Measurements from ENCODE around the gene ALK.
"Not testable (repeated sequence)": the region's sequence is repeated elsewhere in the genome, so short reads cannot be mapped to it uniquely, and the experiment has no call there.

The ALK gene

DNA sequence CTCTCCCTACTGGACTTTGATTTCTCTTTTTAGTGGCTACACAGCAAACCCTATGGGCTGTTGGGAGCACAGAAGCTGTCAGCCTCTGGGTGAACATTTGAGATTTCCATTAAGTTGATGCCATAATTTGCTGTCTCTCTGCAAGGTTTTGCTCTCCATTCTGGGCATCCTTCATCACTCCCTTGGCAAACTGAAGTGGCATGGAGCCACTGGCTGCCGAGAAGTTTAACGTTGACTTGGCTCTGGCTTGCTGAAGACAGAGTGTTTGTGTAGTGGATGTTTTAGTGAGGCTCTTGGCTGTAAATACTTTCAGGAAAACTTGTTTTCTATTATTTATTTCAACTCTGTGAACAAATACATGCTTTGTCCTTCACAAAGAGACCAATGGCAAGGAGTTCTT lies 91.5 kb downstream of the ALK start:
- TF ChIP-seq, protein P1, sequence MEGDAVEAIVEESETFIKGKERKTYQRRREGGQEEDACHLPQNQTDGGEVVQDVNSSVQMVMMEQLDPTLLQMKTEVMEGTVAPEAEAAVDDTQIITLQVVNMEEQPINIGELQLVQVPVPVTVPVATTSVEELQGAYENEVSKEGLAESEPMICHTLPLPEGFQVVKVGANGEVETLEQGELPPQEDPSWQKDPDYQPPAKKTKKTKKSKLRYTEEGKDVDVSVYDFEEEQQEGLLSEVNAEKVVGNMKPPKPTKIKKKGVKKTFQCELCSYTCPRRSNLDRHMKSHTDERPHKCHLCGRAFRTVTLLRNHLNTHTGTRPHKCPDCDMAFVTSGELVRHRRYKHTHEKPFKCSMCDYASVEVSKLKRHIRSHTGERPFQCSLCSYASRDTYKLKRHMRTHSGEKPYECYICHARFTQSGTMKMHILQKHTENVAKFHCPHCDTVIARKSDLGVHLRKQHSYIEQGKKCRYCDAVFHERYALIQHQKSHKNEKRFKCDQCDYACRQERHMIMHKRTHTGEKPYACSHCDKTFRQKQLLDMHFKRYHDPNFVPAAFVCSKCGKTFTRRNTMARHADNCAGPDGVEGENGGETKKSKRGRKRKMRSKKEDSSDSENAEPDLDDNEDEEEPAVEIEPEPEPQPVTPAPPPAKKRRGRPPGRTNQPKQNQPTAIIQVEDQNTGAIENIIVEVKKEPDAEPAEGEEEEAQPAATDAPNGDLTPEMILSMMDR (IDR thresholded peaks at IDR 0.05; ENCODE audit: extremely low read depth, missing control alignments): no peak
- DNase-seq (ENCODE audit: low spot score): no peak

DNA sequence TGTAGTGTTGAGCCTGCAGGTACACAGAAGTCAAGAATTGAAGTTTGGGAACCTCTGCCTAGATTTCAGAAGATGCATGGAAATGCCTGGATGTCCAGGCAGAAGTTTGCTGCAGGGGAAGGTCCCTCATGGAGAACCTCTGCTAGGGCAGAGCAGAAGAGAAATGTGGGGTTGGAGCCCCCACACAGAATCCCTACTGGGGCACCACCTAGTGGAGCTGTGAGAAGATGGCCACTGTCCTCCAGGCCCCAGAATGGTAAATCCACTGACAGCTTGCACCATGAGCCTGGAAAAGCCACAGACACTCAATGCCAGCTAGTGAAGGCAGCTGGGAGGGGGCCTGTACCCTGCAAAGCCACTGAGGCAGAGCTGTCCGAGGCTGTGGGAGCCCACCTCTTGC lies 97.2 kb downstream of the ALK start:
- DNase-seq (ENCODE audit: low spot score): not testable (repeated sequence)

DNA sequence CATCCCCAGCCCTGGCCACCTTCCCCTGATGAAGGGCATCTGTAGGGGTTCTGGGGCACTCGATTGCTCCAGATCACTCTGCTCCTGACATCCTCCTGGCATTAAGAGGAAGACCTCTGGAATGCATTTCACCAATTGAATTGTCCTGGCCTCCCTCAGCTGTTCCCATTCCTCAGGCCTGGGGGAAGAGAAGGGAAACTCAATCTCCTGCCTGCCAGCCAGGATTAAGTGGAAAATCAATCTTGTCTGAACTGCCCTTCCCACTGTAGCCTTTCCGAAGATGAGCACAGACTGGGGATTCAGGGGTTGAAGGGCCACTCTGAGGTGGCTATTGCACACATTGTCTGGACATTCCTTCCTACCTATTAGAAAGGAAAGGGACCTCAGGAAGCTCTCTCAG lies 99.8 kb downstream of the ALK start:
- DNase-seq (ENCODE audit: low spot score): no peak

DNA sequence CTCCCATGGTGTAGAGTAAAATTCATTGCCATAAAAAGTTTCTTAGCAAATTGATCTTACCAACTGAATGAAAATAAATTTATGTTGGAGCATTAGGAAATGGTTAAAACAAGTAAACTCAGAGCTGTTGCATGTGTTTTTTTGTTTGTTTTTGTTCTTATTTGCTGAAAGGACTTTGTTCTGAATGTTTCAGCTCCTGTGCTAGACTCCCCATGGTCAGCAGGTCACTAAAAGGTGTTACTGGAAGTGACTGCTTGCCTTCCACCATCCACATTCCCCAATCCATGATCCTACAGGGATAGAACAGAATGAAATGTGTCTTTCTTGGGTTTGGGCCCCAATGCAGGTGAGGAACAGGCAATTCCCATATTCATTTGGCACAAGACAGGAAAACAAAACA lies 101.8 kb downstream of the ALK start:
- DNase-seq (ENCODE audit: low spot score): no peak
- TF ChIP-seq, protein P1 (IDR thresholded peaks at IDR 0.05; ENCODE audit: extremely low read depth, missing control alignments): no peak

More for the DNA sequence above, 99.8 kb downstream of the ALK start:
- TF ChIP-seq, protein P1 (IDR thresholded peaks at IDR 0.05; ENCODE audit: extremely low read depth, missing control alignments): no peak

DNA sequence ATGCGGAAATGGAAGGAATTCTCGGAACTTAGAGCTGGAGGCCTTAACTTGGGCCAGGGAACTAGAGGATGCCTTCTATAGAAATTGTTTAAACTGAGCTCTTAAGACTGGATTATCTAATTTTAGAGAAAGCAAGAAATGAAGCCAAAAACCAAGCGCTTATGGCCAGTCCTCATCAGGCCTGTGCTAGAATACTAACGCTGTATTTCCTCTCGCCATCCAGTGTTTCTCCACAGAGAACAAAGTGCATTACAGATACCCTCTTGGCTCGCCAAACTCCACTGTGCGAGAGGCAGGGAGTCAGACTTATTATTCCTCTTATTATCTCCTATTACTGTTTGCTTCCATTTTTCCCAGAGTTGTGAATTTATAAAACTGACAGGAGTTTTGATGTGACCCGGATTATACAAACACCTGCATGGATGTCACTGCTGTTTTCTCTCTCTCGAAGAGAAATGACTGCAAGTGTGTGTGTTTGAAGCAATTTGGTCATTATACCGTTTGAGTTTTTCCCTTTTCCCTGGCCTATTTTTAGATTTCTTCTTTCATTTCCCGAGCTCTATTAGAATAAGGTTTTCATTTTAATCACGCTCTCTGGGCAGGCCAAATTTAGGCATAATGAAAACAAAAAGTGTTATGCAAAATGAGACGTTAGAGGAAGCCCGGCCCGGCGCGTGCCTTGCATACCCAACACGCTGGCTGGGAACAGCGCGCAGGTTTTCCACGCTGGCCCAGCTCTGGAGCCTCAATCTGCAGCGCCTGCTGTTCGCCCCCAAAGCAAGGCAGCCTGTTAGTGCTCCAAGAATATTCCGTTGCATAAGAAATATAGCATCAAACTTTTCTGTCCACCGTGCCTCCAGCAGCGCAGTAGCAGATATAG lies 103.3 kb downstream of the ALK start:
- TF ChIP-seq, protein P1 (IDR thresholded peaks at IDR 0.05; ENCODE audit: extremely low read depth, missing control alignments): no peak
- DNase-seq (ENCODE audit: low spot score): no peak

DNA sequence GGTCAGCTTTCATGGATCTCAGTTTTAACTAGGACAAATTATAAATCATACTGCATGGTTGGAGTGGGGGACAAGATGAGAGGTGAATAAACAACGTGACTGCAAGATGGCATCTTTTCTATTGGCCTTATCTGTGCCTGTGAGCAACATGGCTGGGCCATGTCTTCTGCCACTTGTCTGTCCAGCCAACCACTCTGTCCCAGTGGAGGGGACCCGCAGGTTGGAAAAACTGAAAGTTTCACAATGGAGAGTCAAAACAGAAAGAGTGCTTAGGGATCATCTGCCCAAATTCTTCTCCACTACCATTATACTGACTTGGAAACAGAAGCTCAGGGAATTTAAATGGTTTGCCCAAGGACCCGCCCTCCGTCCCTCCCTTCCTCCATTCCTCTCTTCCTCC lies 104.1 kb downstream of the ALK start:
- no peak for DNase-seq (ENCODE audit: low spot score)
- TF ChIP-seq, protein P1 (IDR thresholded peaks at IDR 0.05; ENCODE audit: extremely low read depth, missing control alignments): no peak

DNA sequence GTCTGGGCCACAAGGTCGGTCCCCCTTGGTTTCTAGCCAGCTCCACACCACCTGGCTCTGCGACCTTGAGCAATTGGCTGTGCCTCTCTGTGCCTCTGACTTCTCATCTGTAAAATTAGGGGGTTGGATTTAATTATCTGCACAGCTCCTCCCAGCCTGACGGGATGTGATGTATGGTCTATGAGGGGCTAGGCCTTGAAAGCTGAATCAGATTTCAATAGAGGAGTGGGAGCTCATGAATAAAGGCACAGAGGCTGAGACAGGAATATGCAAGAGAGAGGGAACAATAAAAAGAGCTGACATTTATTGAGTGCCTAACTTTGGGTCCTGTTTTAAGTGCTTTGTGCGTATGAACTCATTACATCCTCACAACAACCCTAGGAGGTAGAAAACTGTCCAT lies 104.7 kb downstream of the ALK start:
- TF ChIP-seq, protein P1 (IDR thresholded peaks at IDR 0.05; ENCODE audit: extremely low read depth, missing control alignments): no peak
- DNase-seq (ENCODE audit: low spot score): no peak

DNA sequence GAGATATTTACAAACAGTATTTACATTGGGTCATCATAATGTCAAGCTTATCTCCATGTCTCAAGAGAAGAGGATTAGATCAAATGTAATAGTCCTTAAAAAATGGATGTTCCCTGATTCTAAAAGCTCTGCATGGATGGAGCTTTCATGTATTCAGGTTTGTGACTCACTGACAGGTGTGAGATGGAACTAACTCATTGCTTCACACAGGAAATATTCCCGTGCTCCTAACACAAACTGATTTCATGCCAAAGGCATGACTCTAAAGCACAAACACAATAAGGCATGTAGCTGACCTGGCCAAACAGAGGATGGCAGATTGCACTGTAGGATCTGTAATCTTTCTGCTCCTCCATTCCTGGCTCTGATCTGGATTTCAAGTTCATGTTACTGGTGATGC lies 110.0 kb downstream of the ALK start:
- DNase-seq (ENCODE audit: low spot score): no peak
- TF ChIP-seq, protein P1 (IDR thresholded peaks at IDR 0.05; ENCODE audit: extremely low read depth, missing control alignments): no peak

Measured in GM20000 (cell line).